K562 (cell line): ENCODE measurements around the gene PRAMEF12. TPM values are rescaled to one million over a fixed set of nuclear protein-coding genes. Genes with fewer than 3 reads are reported as not detected.
"Not testable (repeated sequence)": the region's sequence is repeated elsewhere in the genome, so short reads cannot be mapped to it uniquely, and the experiment has no call there.

Experiments
- ATAC-seq: fragments of 200-7000 bp; cut with Tn5 transposase; 3 replicates; pipeline ENCODE4 v1.9.1; 2020; ENCODE audit warnings: moderate library complexity
- BruUV-seq: library from RNA; stranded (reverse); fragments of 400-500 nt; replicated peaks from 2 replicates; lab custom pipeline; 2021; lab: Mats Ljungman, UMichigan
- CTCF ChIA-PET: fragments of 300-600 bp; formaldehyde crosslinking; extraction: SDS; loops from one replicate; lab custom pipeline; 2021; ENCODE audit warnings: low intra/inter-chr PET ratio; lab: Yijun Ruan, JAX
- POLR2A ChIA-PET: fragments of 300-600, 350-650 bp; sonication (Branson Sonifier 250); formaldehyde crosslinking; extraction: SDS; loops from one replicate; lab custom pipeline; 2021; ENCODE audit warnings: antibody characterized with exemption, inconsistent platforms; lab: Yijun Ruan, JAX
- DNase-seq, 4 experiments: peaks; one replicate each; pipeline versions ENCODE4 v3.0.0 to v3.0.0-alpha.2; 2011 to 2018; ENCODE audit warnings: low spot score in 3 of 4, mixed read lengths in 3 of 4; ENCODE audit errors: extremely low read depth in 1 of 4
- FAIRE-seq: peaks from 2 replicates; lab custom pipeline; 2011; peaks lifted over from hg19 to GRCh38; lab: Jason Lieb, UNC
- H2AFZ ChIP-seq: 2 replicates; pipeline ENCODE4 v1.6.0; 2011; ENCODE audit warnings: low read depth, low read length, control low read depth, inconsistent platforms
- H3K27ac ChIP-seq: fragments of 200-600 bp; 3 replicates; pipeline ENCODE4 v1.8.0; 2011; ENCODE audit warnings: low read depth, mild to moderate bottlenecking, control low read depth, inconsistent platforms, low read length, moderate library complexity, mixed read lengths; ENCODE audit errors: extremely low read depth
- H3K27me3 ChIP-seq, 2 experiments: fragments of 300-600 bp in 1 of 2; 2 replicates in 1 of 2; 3 replicates in 1 of 2; pipeline versions ENCODE4 v1.6.0 to v1.8.0; 2011; ENCODE audit warnings: inconsistent platforms in 2 of 2, low read length in 2 of 2, mild to moderate bottlenecking in 1 of 2, mixed read lengths in 1 of 2, moderate library complexity in 1 of 2; ENCODE audit not compliant: control insufficient read depth in 2 of 2, insufficient read depth in 2 of 2
- H3K36me3 ChIP-seq: fragments of 300-600 bp; 3 replicates; pipeline ENCODE4 v1.8.0; 2011; ENCODE audit warnings: mild to moderate bottlenecking, low read length, inconsistent platforms; ENCODE audit not compliant: control insufficient read depth, insufficient read depth
- H3K4me1 ChIP-seq, 2 experiments: fragments of 200-600 bp in 1 of 2; replicated peaks in 1 of 2; 2 replicates in 1 of 2; 3 replicates in 1 of 2; pipeline versions ENCODE4 v1.5.1 to v1.8.0; 2011; ENCODE audit warnings: inconsistent platforms in 2 of 2, low read length in 2 of 2, mild to moderate bottlenecking in 1 of 2, mixed read lengths in 1 of 2, moderate library complexity in 1 of 2; ENCODE audit not compliant: control insufficient read depth in 2 of 2, insufficient read depth in 2 of 2
- H3K4me2 ChIP-seq: 2 replicates; pipeline ENCODE4 v1.6.1; 2011; ENCODE audit warnings: low read length, control low read depth, inconsistent platforms, mixed read lengths; ENCODE audit not compliant: insufficient read depth
- H3K4me3 ChIP-seq: fragments of 200-600 bp; sonication (generic), shearing (Covaris generic); 2 replicates; pipeline ENCODE4 v1.5.1; 2016; ENCODE audit warnings: control low read depth, inconsistent platforms
- H3K79me2 ChIP-seq: fragments of 200-600 bp; 3 replicates; pipeline ENCODE4 v1.8.0; 2011; ENCODE audit warnings: low read length, inconsistent platforms; ENCODE audit not compliant: control insufficient read depth, insufficient read depth
- H3K9ac ChIP-seq, 2 experiments: 2 replicates each; pipeline versions ENCODE4 v1.6.0 to v1.6.1; 2011; ENCODE audit warnings: low read depth in 2 of 2, low read length in 2 of 2, control low read depth in 1 of 2, inconsistent platforms in 1 of 2, mild to moderate bottlenecking in 1 of 2, mixed read lengths in 1 of 2; ENCODE audit not compliant: insufficient read depth in 1 of 2
- H3K9me1 ChIP-seq: one replicate; pipeline ENCODE4 v1.6.0; 2011; ENCODE audit warnings: inconsistent platforms, mild to moderate bottlenecking, low read length, moderate library complexity; ENCODE audit not compliant: control insufficient read depth, insufficient read depth
- H3K9me3 ChIP-seq: replicated peaks from 2 replicates; pipeline ENCODE4 v1.5.1; 2011; ENCODE audit warnings: low read depth, low read length, inconsistent platforms; ENCODE audit not compliant: control insufficient read depth, insufficient read depth
- H4K20me1 ChIP-seq: replicated peaks from 2 replicates; pipeline ENCODE4 v1.6.1; 2011; ENCODE audit warnings: low read length, inconsistent platforms, mixed read lengths; ENCODE audit not compliant: control insufficient read depth, insufficient read depth
- AFF1 ChIP-seq, 2 experiments: fragments of 450-650 bp; IDR thresholded peaks; 2 replicates each; pipeline ENCODE4 v1.6.1; 2018; ENCODE audit warnings: mild to moderate bottlenecking in 2 of 2, low read depth in 1 of 2; ENCODE audit not compliant: partially characterized antibody in 2 of 2
- RBM25 ChIP-seq: fragments of 200-400 bp; formaldehyde crosslinking; IDR thresholded peaks from 2 replicates; pipeline ENCODE4 v1.6.1; 2018; ENCODE audit warnings: low read length, low read depth, moderate library complexity; ENCODE audit not compliant: severe bottlenecking
- TRIM28 ChIP-seq: fragments of 450-650 bp; IDR thresholded peaks from 2 replicates; pipeline ENCODE4 v1.6.1; 2017
- ZNF184 ChIP-seq: sonication (generic); formaldehyde crosslinking; IDR thresholded peaks from 2 replicates; pipeline ENCODE4 v1.5.0; 2020; ENCODE audit warnings: missing genetic modification reagents
- WGBS: fragments of 100-300 bp; shearing (Covaris generic); methylation state at CpG from one replicate; pipeline ENCODE4 v1.1.6; 2016; ENCODE audit warnings: low coverage, mixed read lengths; ENCODE audit not compliant: insufficient coverage; ENCODE audit errors: missing lambda C conversion rate; 5-methylcytosine and 5-hydroxymethylcytosine counted together
- in situ Hi-C: fragments of 300-500 bp; cut with MboI; formaldehyde crosslinking; loops from 4 replicates; pipeline ENCODE4 v1.15.0; 2018; ENCODE audit warnings: inconsistent platforms, mixed read lengths
- intact Hi-C: fragments of 100-400 bp; cut with micrococcal nuclease; formaldehyde crosslinking; loops from 2 replicates; pipeline ENCODE4 v1.14.2; 2022
- polyA plus RNA-seq, 8 experiments: library from polyadenylated mRNA; depleted of rRNA in 4 of 8; stranded (reverse) in 5 of 8; unstranded in 3 of 8; fragments of >200 nt; fragmentation: Nextera tagmentation in 2 of 8; fragmentation: Illumina TruSeq in 1 of 8; extraction: Ambion mirVana in 2 of 8; extraction: Trizol in 1 of 8; gene quantifications; 2 replicates each; pipeline versions ENCODE4 v1.2.1 to v1.2.3, GENCODE V29; 2011 to 2014; ENCODE audit warnings: inconsistent platforms in 1 of 8, missing spikeins in 1 of 8
- total RNA-seq, 7 experiments: library from RNA; depleted of rRNA in 6 of 7; stranded (reverse); fragments of >200 nt in 6 of 7; fragmentation: Illumina TruSeq in 2 of 7; extraction: Trizol in 2 of 7; gene quantifications; 2 replicates each; pipeline versions ENCODE4 v1.2.1 to v1.2.3, GENCODE V29; 2011 to 2021; ENCODE audit warnings: low replicate concordance in 1 of 7

The PRAMEF12 gene
- total and polyA plus RNA-seq, 9 of the 15 experiments (the other 6 are each of a cell fraction or from before 2014, with no cell fraction given), result not detected

DNA sequence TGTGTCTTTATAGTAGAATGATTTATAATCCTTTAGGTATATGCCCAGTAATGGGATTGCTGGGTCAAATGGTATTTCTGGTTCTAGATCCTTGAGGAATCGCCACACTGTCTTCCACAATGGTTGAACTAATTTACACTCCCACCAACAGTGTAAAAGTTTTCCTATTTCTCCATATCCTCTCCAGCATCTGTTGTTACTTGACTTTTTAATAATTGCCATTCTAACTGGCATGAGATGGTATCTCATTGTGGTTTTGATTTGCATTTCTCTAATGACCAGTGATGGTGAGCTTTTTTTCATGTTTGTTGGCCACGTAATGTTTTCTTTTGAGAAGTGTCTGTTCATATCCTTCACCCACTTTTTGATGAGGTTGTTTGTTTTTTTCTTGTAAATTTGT lies 42.5 kb upstream of the PRAMEF12 start:
- H2AFZ ChIP-seq, H3K36me3 ChIP-seq, H3K27ac ChIP-seq, POLR2A ChIA-PET, H3K27me3 ChIP-seq, H3K9ac ChIP-seq, in situ Hi-C loops, intact Hi-C loops, H3K79me2 ChIP-seq, H3K4me2 ChIP-seq, H3K4me3 ChIP-seq, DNase-seq, H4K20me1 ChIP-seq, H3K4me1 ChIP-seq, CTCF ChIA-PET, ATAC-seq, H3K9me3 ChIP-seq, FAIRE-seq, H3K9me1 ChIP-seq, BruUV-seq: not testable (repeated sequence)
- TF ChIP-seq RBM25 (peak; percentile 25), TRIM28 (peak; percentile 25; the same call in 1 of the 2 replicates), ZNF184 (CRISPR knock-in tag) (peak; percentile 92), AFF1 (IDR thresholded peaks at IDR 0.05; ENCODE audit: low read depth in 1 of 2, partially characterized antibody in 2 of 2) (peak in 1 of 2 experiments; percentile 27)
- WGBS, result 0% methylated on average over 1 of the region's 2 CpGs
